ENCODE results near the gene AGAP5. TPM values are rescaled to one million over a fixed set of nuclear protein-coding genes. Genes with fewer than 3 reads are reported as not detected.

The AGAP5 gene
- polyA plus RNA-seq, 1 of the 3 experiments (the other 2 are of a cell fraction): 3.8 TPM

DNA sequence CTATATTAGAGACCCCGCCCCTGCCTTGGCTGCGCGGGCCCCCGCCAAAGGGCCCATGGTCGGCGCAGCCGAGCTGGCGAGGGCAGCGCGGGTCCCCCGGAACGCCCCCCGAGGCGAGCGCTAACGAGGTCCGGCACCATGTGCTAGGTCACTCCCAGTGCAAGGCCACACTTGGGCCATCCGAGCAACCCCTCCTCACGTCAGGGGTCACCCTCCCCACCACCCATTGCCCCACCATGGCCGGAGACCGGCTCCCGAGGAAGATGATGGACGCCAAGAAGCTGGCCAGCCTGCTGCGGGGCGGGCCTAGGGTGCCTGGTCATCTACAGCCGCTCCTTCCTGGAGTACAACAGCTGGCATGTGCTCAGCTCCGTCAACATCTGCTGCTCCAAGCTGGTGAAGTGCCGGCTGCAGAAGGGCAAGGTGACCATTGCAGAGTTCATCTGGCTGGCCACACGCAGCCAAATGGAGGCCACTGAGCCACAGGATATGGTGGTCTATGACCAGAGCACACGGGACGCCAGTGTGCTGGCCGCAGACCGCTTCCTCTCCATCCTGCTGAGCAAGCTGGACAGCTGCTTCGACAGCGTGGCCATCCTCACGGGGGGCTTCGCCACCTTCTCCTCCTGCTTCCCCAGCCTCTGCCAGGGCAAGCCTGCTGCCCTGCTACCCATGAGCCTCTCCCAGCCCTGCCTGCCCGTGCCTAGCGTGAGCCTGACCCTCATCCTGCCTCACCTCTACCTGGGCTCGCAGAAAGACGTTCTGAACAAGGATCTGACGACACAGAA is 33.9 kb upstream of the AGAP5 start:
- ChIA-PET POLR2A (interaction anchor here (0.6 to 1.9 kb wide), 3 partner anchors 10 to 24 kb away, joined by 3 to 21 read pairs (median 3); no protein-coding TSS in a partner anchor), CTCF (interaction anchor here (0.9 to 2.2 kb wide), 3 partner anchors 11 to 203 kb away, joined by 3 to 7 read pairs (median 3); no protein-coding TSS in a partner anchor)
- H4K20me1 ChIP-seq (ENCODE audit: insufficient read depth): no peaks in the 10 kb centered on the region
- WGBS (ENCODE audit: low lambda C conversion rate): 91% methylated on average over 24 of the region's 42 CpGs
- peaks cover 0 to 6% of the 10 kb centered on the region in 2 experiments; a peak in 2 of 4 replicates for H3K4me1 ChIP-seq (ENCODE audit: control insufficient read depth in 1 of 2, insufficient read depth in 2 of 2, low read depth in 1 of 2, low read length in 1 of 2)
- peak overlapping the region; percentile 82 for H3K4me2 ChIP-seq
- H3K79me2 ChIP-seq (ENCODE audit: insufficient read depth): peaks cover 54% of the 10 kb centered on the region
- H2AFZ ChIP-seq (ENCODE audit: low read depth): no peak overlapping the region
- H3K9ac ChIP-seq: peak overlapping the region; percentile 89; the same call in 1 of the 2 replicates
- no peak overlapping the region for H3K27ac ChIP-seq (ENCODE audit: low read depth in 2 of 2, low read length in 1 of 2)
- DNase-seq: no peak
- TF ChIP-seq FOXJ3 (CRISPR knock-in tag; IDR thresholded peaks at IDR 0.05) (no peak), RFX5 (IDR thresholded peaks at IDR 0.05; ENCODE audit: low read length) (no peak), EZH2phosphoT487 (IDR thresholded peaks at IDR 0.05; ENCODE audit: borderline replicate concordance, low read depth) (no peak), RAD21 (IDR thresholded peaks at IDR 0.05; ENCODE audit: low read length) (no peak), NFIC (IDR thresholded peaks at IDR 0.05; ENCODE audit: borderline replicate concordance) (no peak), RCOR1 (IDR thresholded peaks at IDR 0.05; ENCODE audit: low read length) (no peak), SMC3 (IDR thresholded peaks at IDR 0.05; ENCODE audit: low read depth, low read length) (no peak), MEF2A (IDR thresholded peaks at IDR 0.05; ENCODE audit: borderline replicate concordance, low read depth) (no peak), POLR2AphosphoS5 (IDR thresholded peaks at IDR 0.05; ENCODE audit: low read depth, low read length) (no peak), ELF1 (IDR thresholded peaks at IDR 0.05) (no peak)
- TF ChIP-seq, protein P1, sequence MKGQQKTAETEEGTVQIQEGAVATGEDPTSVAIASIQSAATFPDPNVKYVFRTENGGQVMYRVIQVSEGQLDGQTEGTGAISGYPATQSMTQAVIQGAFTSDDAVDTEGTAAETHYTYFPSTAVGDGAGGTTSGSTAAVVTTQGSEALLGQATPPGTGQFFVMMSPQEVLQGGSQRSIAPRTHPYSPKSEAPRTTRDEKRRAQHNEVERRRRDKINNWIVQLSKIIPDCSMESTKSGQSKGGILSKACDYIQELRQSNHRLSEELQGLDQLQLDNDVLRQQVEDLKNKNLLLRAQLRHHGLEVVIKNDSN (IDR thresholded peaks at IDR 0.05; ENCODE audit: borderline replicate concordance, low read depth): no peak
- TF ChIP-seq, protein P2, sequence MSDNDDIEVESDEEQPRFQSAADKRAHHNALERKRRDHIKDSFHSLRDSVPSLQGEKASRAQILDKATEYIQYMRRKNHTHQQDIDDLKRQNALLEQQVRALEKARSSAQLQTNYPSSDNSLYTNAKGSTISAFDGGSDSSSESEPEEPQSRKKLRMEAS (IDR thresholded peaks at IDR 0.05; ENCODE audit: low read depth): no peak
- TF ChIP-seq, protein P3, sequence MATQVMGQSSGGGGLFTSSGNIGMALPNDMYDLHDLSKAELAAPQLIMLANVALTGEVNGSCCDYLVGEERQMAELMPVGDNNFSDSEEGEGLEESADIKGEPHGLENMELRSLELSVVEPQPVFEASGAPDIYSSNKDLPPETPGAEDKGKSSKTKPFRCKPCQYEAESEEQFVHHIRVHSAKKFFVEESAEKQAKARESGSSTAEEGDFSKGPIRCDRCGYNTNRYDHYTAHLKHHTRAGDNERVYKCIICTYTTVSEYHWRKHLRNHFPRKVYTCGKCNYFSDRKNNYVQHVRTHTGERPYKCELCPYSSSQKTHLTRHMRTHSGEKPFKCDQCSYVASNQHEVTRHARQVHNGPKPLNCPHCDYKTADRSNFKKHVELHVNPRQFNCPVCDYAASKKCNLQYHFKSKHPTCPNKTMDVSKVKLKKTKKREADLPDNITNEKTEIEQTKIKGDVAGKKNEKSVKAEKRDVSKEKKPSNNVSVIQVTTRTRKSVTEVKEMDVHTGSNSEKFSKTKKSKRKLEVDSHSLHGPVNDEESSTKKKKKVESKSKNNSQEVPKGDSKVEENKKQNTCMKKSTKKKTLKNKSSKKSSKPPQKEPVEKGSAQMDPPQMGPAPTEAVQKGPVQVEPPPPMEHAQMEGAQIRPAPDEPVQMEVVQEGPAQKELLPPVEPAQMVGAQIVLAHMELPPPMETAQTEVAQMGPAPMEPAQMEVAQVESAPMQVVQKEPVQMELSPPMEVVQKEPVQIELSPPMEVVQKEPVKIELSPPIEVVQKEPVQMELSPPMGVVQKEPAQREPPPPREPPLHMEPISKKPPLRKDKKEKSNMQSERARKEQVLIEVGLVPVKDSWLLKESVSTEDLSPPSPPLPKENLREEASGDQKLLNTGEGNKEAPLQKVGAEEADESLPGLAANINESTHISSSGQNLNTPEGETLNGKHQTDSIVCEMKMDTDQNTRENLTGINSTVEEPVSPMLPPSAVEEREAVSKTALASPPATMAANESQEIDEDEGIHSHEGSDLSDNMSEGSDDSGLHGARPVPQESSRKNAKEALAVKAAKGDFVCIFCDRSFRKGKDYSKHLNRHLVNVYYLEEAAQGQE (IDR thresholded peaks at IDR 0.05; ENCODE audit: low read depth, low read length): no peak
- TF ChIP-seq, protein P4, sequence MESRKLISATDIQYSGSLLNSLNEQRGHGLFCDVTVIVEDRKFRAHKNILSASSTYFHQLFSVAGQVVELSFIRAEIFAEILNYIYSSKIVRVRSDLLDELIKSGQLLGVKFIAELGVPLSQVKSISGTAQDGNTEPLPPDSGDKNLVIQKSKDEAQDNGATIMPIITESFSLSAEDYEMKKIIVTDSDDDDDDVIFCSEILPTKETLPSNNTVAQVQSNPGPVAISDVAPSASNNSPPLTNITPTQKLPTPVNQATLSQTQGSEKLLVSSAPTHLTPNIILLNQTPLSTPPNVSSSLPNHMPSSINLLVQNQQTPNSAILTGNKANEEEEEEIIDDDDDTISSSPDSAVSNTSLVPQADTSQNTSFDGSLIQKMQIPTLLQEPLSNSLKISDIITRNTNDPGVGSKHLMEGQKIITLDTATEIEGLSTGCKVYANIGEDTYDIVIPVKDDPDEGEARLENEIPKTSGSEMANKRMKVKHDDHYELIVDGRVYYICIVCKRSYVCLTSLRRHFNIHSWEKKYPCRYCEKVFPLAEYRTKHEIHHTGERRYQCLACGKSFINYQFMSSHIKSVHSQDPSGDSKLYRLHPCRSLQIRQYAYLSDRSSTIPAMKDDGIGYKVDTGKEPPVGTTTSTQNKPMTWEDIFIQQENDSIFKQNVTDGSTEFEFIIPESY (IDR thresholded peaks at IDR 0.05; ENCODE audit: borderline replicate concordance, low read depth): no peak
- TF ChIP-seq, protein P5, sequence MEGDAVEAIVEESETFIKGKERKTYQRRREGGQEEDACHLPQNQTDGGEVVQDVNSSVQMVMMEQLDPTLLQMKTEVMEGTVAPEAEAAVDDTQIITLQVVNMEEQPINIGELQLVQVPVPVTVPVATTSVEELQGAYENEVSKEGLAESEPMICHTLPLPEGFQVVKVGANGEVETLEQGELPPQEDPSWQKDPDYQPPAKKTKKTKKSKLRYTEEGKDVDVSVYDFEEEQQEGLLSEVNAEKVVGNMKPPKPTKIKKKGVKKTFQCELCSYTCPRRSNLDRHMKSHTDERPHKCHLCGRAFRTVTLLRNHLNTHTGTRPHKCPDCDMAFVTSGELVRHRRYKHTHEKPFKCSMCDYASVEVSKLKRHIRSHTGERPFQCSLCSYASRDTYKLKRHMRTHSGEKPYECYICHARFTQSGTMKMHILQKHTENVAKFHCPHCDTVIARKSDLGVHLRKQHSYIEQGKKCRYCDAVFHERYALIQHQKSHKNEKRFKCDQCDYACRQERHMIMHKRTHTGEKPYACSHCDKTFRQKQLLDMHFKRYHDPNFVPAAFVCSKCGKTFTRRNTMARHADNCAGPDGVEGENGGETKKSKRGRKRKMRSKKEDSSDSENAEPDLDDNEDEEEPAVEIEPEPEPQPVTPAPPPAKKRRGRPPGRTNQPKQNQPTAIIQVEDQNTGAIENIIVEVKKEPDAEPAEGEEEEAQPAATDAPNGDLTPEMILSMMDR (IDR thresholded peaks at IDR 0.05): no peak
- peak overlapping the region; percentile 6 to 96; a peak in 3 of 4 replicates for H3K4me3 ChIP-seq (ENCODE audit: low read depth in 2 of 2, low read length in 1 of 2)
- no peaks in the 10 kb centered on the region for H3K9me3 ChIP-seq
- no peaks in the 10 kb centered on the region for H3K9me2 ChIP-seq
- peaks cover 16 to 27% of the 10 kb centered on the region in 2 experiments for H3K36me3 ChIP-seq (replicated peaks in 1 of 2; ENCODE audit: control insufficient read depth in 1 of 2, insufficient read depth in 2 of 2, low read length in 1 of 2)
- peaks cover 20% of the 10 kb centered on the region for H3F3A ChIP-seq (replicated peaks; ENCODE audit: insufficient read depth)
- H3K27me3 ChIP-seq (ENCODE audit: insufficient read depth): no peaks in the 10 kb centered on the region
